ENCODE measurements around the gene CHD9.

CHD9 gene

GRCh38 chr16:53176434-53176833, 121.6 kb downstream of the CHD9 start:
- TF ChIP-seq SIN3A (IDR thresholded peaks at IDR 0.05; ENCODE audit: borderline replicate concordance, insufficient read depth, low read length): no peak
- TF ChIP-seq REST (IDR thresholded peaks at IDR 0.05; ENCODE audit: insufficient read depth in 1 of 2, low read depth in 2 of 2, low read length in 2 of 2): no peak
- no peak for TF ChIP-seq POLR2AphosphoS5 (IDR thresholded peaks at IDR 0.05; ENCODE audit: low read depth, low read length)
- TF ChIP-seq FOXP2 (optimal IDR thresholded peaks at IDR 0.05; ENCODE audit: borderline replicate concordance, extremely low read depth, extremely low read length, insufficient read depth): no peak
- TF ChIP-seq TAF1 (IDR thresholded peaks at IDR 0.05; ENCODE audit: borderline replicate concordance, insufficient read depth, low read length): no peak

GRCh38 chr16:53183442-53183841, 128.7 kb downstream of the CHD9 start:
- TF ChIP-seq FOXP2 (optimal IDR thresholded peaks at IDR 0.05; ENCODE audit: borderline replicate concordance, extremely low read depth, extremely low read length, insufficient read depth) (no peak), POLR2AphosphoS5 (IDR thresholded peaks at IDR 0.05; ENCODE audit: low read depth, low read length) (no peak), SIN3A (IDR thresholded peaks at IDR 0.05; ENCODE audit: borderline replicate concordance, insufficient read depth, low read length) (no peak), REST (IDR thresholded peaks at IDR 0.05; ENCODE audit: insufficient read depth in 1 of 2, low read depth in 2 of 2, low read length in 2 of 2) (no peak), TAF1 (IDR thresholded peaks at IDR 0.05; ENCODE audit: borderline replicate concordance, insufficient read depth, low read length) (no peak)

GRCh38 chr16:53187775-53188174, 133.0 kb downstream of the CHD9 start:
- no peak for TF ChIP-seq POLR2AphosphoS5 (IDR thresholded peaks at IDR 0.05; ENCODE audit: low read depth, low read length)
- no peak for TF ChIP-seq TAF1 (IDR thresholded peaks at IDR 0.05; ENCODE audit: borderline replicate concordance, insufficient read depth, low read length)
- no peak for TF ChIP-seq REST (IDR thresholded peaks at IDR 0.05; ENCODE audit: insufficient read depth in 1 of 2, low read depth in 2 of 2, low read length in 2 of 2)
- TF ChIP-seq SIN3A (IDR thresholded peaks at IDR 0.05; ENCODE audit: borderline replicate concordance, insufficient read depth, low read length): no peak
- TF ChIP-seq FOXP2 (optimal IDR thresholded peaks at IDR 0.05; ENCODE audit: borderline replicate concordance, extremely low read depth, extremely low read length, insufficient read depth): no peak

- no peak for TF ChIP-seq TAF1 (IDR thresholded peaks at IDR 0.05; ENCODE audit: borderline replicate concordance, insufficient read depth, low read length)
- no peak for TF ChIP-seq SIN3A (IDR thresholded peaks at IDR 0.05; ENCODE audit: borderline replicate concordance, insufficient read depth, low read length)
- TF ChIP-seq POLR2AphosphoS5 (IDR thresholded peaks at IDR 0.05; ENCODE audit: low read depth, low read length): no peak
- no peak for TF ChIP-seq FOXP2 (optimal IDR thresholded peaks at IDR 0.05; ENCODE audit: borderline replicate concordance, extremely low read depth, extremely low read length, insufficient read depth)
- no peak for TF ChIP-seq REST (IDR thresholded peaks at IDR 0.05; ENCODE audit: insufficient read depth in 1 of 2, low read depth in 2 of 2, low read length in 2 of 2)
Measured at GRCh38 chr16:53191413-53191812, 136.6 kb downstream of the CHD9 start.

GRCh38 chr16:53198933-53199332, 144.1 kb downstream of the CHD9 start:
- TF ChIP-seq POLR2AphosphoS5 (IDR thresholded peaks at IDR 0.05; ENCODE audit: low read depth, low read length) (no peak), TAF1 (IDR thresholded peaks at IDR 0.05; ENCODE audit: borderline replicate concordance, insufficient read depth, low read length) (no peak), FOXP2 (optimal IDR thresholded peaks at IDR 0.05; ENCODE audit: borderline replicate concordance, extremely low read depth, extremely low read length, insufficient read depth) (no peak), SIN3A (IDR thresholded peaks at IDR 0.05; ENCODE audit: borderline replicate concordance, insufficient read depth, low read length) (no peak), REST (IDR thresholded peaks at IDR 0.05; ENCODE audit: insufficient read depth in 1 of 2, low read depth in 2 of 2, low read length in 2 of 2) (no peak)

Data from PFSK-1 (cell line).